Measurements from ENCODE around the gene HSPA1A. TPM values are rescaled to one million over a fixed set of nuclear protein-coding genes. Genes with fewer than 3 reads are reported as not detected.

HSPA1A gene
- total RNA-seq, 2 experiments from 2014 or later: 8.1 to 9.8 TPM

Other genes with a start within 250 kb of the HSPA1A start
- gene LTA, start 243.3 kb upstream of the HSPA1A start, total RNA-seq: 10 to 100 TPM; 15.4 to 16.7 TPM
- 10 to 100 TPM; 33.1 to 34.2 TPM for gene TNF, start 240.0 kb upstream of the HSPA1A start, total RNA-seq
- 100 to 1,000 TPM; 239 to 244 TPM for gene LTB, start 233.1 kb upstream of the HSPA1A start, total RNA-seq
- gene LST1, start 229.3 kb upstream of the HSPA1A start, total RNA-seq: 10 to 100 TPM in 1 of 2 experiments, 1 to 10 TPM in 1; 8.9 to 10.3 TPM
- 1 to 10 TPM; 2.3 to 2.6 TPM for gene NCR3, start 222.5 kb upstream of the HSPA1A start, total RNA-seq
- 10 to 100 TPM; 31.8 to 35.5 TPM for gene AIF1, start 200.3 kb upstream of the HSPA1A start, total RNA-seq
- gene PRRC2A, start 194.8 kb upstream of the HSPA1A start, total RNA-seq: 100 to 1,000 TPM; 206 to 215 TPM
- 100 to 1,000 TPM; 211 TPM for gene BAG6, start 162.9 kb upstream of the HSPA1A start, total RNA-seq
- gene APOM, start 159.6 kb upstream of the HSPA1A start, total RNA-seq: 1 to 10 TPM; 4.2 to 4.6 TPM
- 10 to 100 TPM in 1 of 2 experiments, 1 to 10 TPM in 1; 9.6 to 10.5 TPM for gene C6orf47, start 154.8 kb upstream of the HSPA1A start, total RNA-seq
- gene GPANK1, start 150.5 kb upstream of the HSPA1A start, total RNA-seq: 10 to 100 TPM in 1 of 2 experiments, 1 to 10 TPM in 1; 9.8 to 11.0 TPM
- 10 to 100 TPM; 88.0 to 92.6 TPM for gene CSNK2B, start 149.5 kb upstream of the HSPA1A start, total RNA-seq
- gene LY6G5B, start 145.6 kb upstream of the HSPA1A start, total RNA-seq: 10 to 100 TPM; 27.0 to 28.0 TPM
- under 1 TPM; 0.49 to 0.67 TPM for gene LY6G5C, start 134.5 kb upstream of the HSPA1A start, total RNA-seq
- 10 to 100 TPM; 52.3 to 59.3 TPM for gene ABHD16A, start 112.2 kb upstream of the HSPA1A start, total RNA-seq
- not detected for gene LY6G6F, start 108.7 kb upstream of the HSPA1A start, total RNA-seq
- gene LY6G6D, start 100.2 kb upstream of the HSPA1A start, total RNA-seq: not detected
- gene LY6G6C, start 93.8 kb upstream of the HSPA1A start, total RNA-seq: not detected
- under 1 TPM; 0.11 to 0.17 TPM for gene MPIG6B, start 92.2 kb upstream of the HSPA1A start, total RNA-seq
- gene DDAH2, start 86.2 kb upstream of the HSPA1A start, total RNA-seq: 1 to 10 TPM; 3.0 to 3.3 TPM
- 10 to 100 TPM; 61.2 to 61.5 TPM for gene CLIC1, start 79.0 kb upstream of the HSPA1A start, total RNA-seq
- 10 to 100 TPM; 13.6 to 13.7 TPM for gene MSH5, start 75.5 kb upstream of the HSPA1A start, total RNA-seq
- gene SAPCD1, start 52.9 kb upstream of the HSPA1A start, total RNA-seq: 1 to 10 TPM; 2.7 to 2.8 TPM
- gene VWA7, start 38.2 kb upstream of the HSPA1A start, total RNA-seq: 1 to 10 TPM; 1.7 TPM
- gene VARS1, start 19.8 kb upstream of the HSPA1A start, total RNA-seq: 10 to 100 TPM; 43.9 to 44.2 TPM
- 10 to 100 TPM; 12.6 to 13.7 TPM for gene LSM2, start 8.6 kb upstream of the HSPA1A start, total RNA-seq
- gene HSPA1L, start 260 bp upstream of the HSPA1A start, total RNA-seq: 1 to 10 TPM; 1.7 to 1.8 TPM
- gene HSPA1B, start 12.2 kb downstream of the HSPA1A start, total RNA-seq: 1 to 10 TPM; 8.3 to 9.8 TPM
- 10 to 100 TPM; 19.7 to 21.1 TPM for gene NEU1, start 47.3 kb downstream of the HSPA1A start, total RNA-seq
- under 1 TPM in 1 of 2 experiments, not detected in 1; 0.20 TPM for gene SLC44A4, start 63.5 kb downstream of the HSPA1A start, total RNA-seq
- gene EHMT2, start 82.2 kb downstream of the HSPA1A start, total RNA-seq: 10 to 100 TPM; 36.3 to 36.6 TPM
- gene ZBTB12, start 86.5 kb downstream of the HSPA1A start, total RNA-seq: under 1 TPM; 0.28 to 0.33 TPM
- gene C2, start 112.2 kb downstream of the HSPA1A start, total RNA-seq: 1 to 10 TPM; 1.4 to 2.3 TPM
- gene CFB, start 130.6 kb downstream of the HSPA1A start, total RNA-seq: 1 to 10 TPM; 1.5 to 2.2 TPM
- 10 to 100 TPM; 53.8 to 58.2 TPM for gene NELFE, start 143.4 kb downstream of the HSPA1A start, total RNA-seq
- 100 to 1,000 TPM; 133 to 141 TPM for gene SKIC2, start 143.6 kb downstream of the HSPA1A start, total RNA-seq
- 10 to 100 TPM; 30.0 to 31.1 TPM for gene DXO, start 156.6 kb downstream of the HSPA1A start, total RNA-seq
- 1 to 10 TPM; 4.2 TPM for gene C4A, start 166.5 kb downstream of the HSPA1A start, total RNA-seq
- 1 to 10 TPM; 3.0 to 4.0 TPM for gene C4B, start 199.3 kb downstream of the HSPA1A start, total RNA-seq
- under 1 TPM; 0.17 to 0.36 TPM for gene CYP21A2, start 222.9 kb downstream of the HSPA1A start, total RNA-seq